PC-9 (cell line): ENCODE measurements around the gene NXT1. TPM values are rescaled to one million over a fixed set of nuclear protein-coding genes. Genes with fewer than 3 reads are reported as not detected.

Source experiments
- BruUV-seq: library from RNA; stranded (reverse); fragments of 400-500 nt; replicated peaks from 2 replicates; lab custom pipeline; 2021; lab: Mats Ljungman, UMichigan
- CTCF ChIA-PET: fragments of 300-600 bp; sonication (Branson Sonifier 250); formaldehyde crosslinking; loops from one replicate; lab custom pipeline; 2022; ENCODE audit warnings: antibody characterized with exemption; lab: Charles Lee
- POLR2A ChIA-PET: fragments of 300-600 bp; sonication (Branson Sonifier 250); formaldehyde crosslinking; loops from one replicate; lab custom pipeline; 2022; ENCODE audit warnings: antibody characterized with exemption; ENCODE audit not compliant: unreplicated experiment; lab: Charles Lee
- DNase-seq, 2 experiments: peaks; one replicate each; pipeline versions ENCODE4 v3.0.0 to v3.0.0-alpha.2; 2015 to 2022; ENCODE audit warnings: mixed read lengths in 1 of 2
- H2AFZ ChIP-seq: fragments of 200-600 bp; sonication (generic); 2 replicates; pipeline ENCODE4 v1.8.1; 2017; ENCODE audit warnings: antibody characterized with exemption
- H3F3A ChIP-seq: fragments of 200-600 bp; sonication (generic); 2 replicates; pipeline ENCODE4 v1.8.1; 2017; ENCODE audit warnings: antibody characterized with exemption, mild to moderate bottlenecking, low read depth; ENCODE audit not compliant: insufficient read depth
- H3K27ac ChIP-seq: fragments of 200-600 bp; sonication (generic); 2 replicates; pipeline ENCODE4 v1.6.1; 2016; ENCODE audit warnings: mixed run types
- H3K27me3 ChIP-seq: fragments of 200-600 bp; sonication (generic); 2 replicates; pipeline ENCODE4 v1.6.1; 2016; ENCODE audit warnings: low read depth, mixed run types; ENCODE audit not compliant: insufficient read depth
- H3K36me3 ChIP-seq: fragments of 200-600 bp; sonication (generic); 2 replicates; pipeline ENCODE4 v1.6.1; 2016; ENCODE audit warnings: low read depth, mixed run types
- H3K4me1 ChIP-seq: fragments of 200-600 bp; sonication (generic); replicated peaks from 2 replicates; pipeline ENCODE4 v1.6.1; 2016; ENCODE audit warnings: mixed run types; ENCODE audit not compliant: insufficient read depth
- H3K4me2 ChIP-seq: fragments of 200-600 bp; sonication (generic); 2 replicates; pipeline ENCODE4 v1.6.1; 2017; ENCODE audit warnings: mixed run types
- H3K4me3 ChIP-seq: fragments of 200-600 bp; sonication (generic); 2 replicates; pipeline ENCODE4 v1.6.1; 2016; ENCODE audit warnings: mixed run types
- H3K79me2 ChIP-seq: fragments of 200-600 bp; sonication (generic); 2 replicates; pipeline ENCODE4 v1.6.1; 2017; ENCODE audit warnings: low read depth, mixed run types
- H3K9me2 ChIP-seq: fragments of 200-600 bp; sonication (generic); 2 replicates; pipeline ENCODE4 v1.8.1; 2017; ENCODE audit warnings: mild to moderate bottlenecking; ENCODE audit not compliant: insufficient read depth
- H3K9me3 ChIP-seq: fragments of 200-600 bp; sonication (generic); 2 replicates; pipeline ENCODE4 v1.8.1; 2016; ENCODE audit warnings: low read depth; ENCODE audit not compliant: insufficient read depth
- H4K20me1 ChIP-seq: fragments of 200-600 bp; sonication (generic); 2 replicates; pipeline ENCODE4 v1.8.1; 2017; ENCODE audit not compliant: insufficient read depth
- EZH2 ChIP-seq: fragments of 200-600 bp; sonication (generic); IDR thresholded peaks from 2 replicates; pipeline ENCODE4 v1.8.0; 2017; ENCODE audit warnings: antibody characterized with exemption, low read depth
- intact Hi-C: fragments of 100-400 bp; cut with micrococcal nuclease; formaldehyde crosslinking; loops from one replicate; pipeline ENCODE4 v1.10.0; 2022; ENCODE audit not compliant: unreplicated experiment
- total RNA-seq: library from RNA; stranded (reverse); gene quantifications from 2 replicates; pipeline ENCODE4 v1.2.3, GENCODE V29; 2021
- TF ChIP-seq, protein P1 (sequence below): fragments of 200-600 bp; sonication (generic); conservative IDR thresholded peaks from 2 replicates; pipeline ENCODE4 v1.6.1; 2017; ENCODE audit warnings: mixed run types, antibody characterized with exemption, mild to moderate bottlenecking, moderate library complexity

Gene NXT1
- total RNA-seq, 1 experiment from 2014 or later: 29.8 TPM

DNA sequence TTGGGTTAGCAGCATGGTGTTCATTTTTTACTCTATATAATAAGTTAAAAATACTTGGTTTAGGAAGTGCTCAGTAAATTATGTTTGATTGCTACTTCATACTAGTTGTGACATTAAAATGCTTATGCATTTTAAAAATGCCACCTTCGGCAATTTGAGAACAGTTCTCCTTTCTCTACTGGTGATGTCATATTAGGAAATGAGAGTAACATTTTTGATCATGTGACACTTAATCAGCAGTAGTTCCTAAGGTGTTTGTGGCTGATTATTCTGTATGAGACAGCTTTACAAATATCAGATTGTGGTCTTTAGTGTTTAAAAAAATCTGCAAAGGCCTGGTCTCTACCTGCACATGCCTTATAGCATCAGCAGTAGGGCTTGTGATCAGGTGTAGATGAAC lies 15.8 kb downstream of the NXT1 start:
- intact Hi-C loops: no loop called here
- Histone ChIP-seq H3K36me3 (peaks cover 11% of the 10 kb centered on the region; the same call in 1 of the 2 replicates), H3K4me2 (peak overlapping the region; percentile 21), H3K27me3 (no peaks in the 10 kb centered on the region), H3K79me2 (peaks cover 62% of the 10 kb centered on the region), H3K9me3 (no peaks in the 10 kb centered on the region), H3K9me2 (no peaks in the 10 kb centered on the region), H3F3A (peaks cover 10% of the 10 kb centered on the region; the same call in 1 of the 2 replicates), H3K27ac (no peak overlapping the region), H4K20me1 (0 out of 2 replicates have a peak, but pooled peaks cover 13% of the 10 kb centered on the region), H3K4me1 (peaks cover 24% of the 10 kb centered on the region), H3K4me3 (no peak overlapping the region), H2AFZ (no peak overlapping the region)
- CTCF ChIA-PET: no interaction called here
- BruUV-seq: no TSS peak
- TF ChIP-seq, protein P1, sequence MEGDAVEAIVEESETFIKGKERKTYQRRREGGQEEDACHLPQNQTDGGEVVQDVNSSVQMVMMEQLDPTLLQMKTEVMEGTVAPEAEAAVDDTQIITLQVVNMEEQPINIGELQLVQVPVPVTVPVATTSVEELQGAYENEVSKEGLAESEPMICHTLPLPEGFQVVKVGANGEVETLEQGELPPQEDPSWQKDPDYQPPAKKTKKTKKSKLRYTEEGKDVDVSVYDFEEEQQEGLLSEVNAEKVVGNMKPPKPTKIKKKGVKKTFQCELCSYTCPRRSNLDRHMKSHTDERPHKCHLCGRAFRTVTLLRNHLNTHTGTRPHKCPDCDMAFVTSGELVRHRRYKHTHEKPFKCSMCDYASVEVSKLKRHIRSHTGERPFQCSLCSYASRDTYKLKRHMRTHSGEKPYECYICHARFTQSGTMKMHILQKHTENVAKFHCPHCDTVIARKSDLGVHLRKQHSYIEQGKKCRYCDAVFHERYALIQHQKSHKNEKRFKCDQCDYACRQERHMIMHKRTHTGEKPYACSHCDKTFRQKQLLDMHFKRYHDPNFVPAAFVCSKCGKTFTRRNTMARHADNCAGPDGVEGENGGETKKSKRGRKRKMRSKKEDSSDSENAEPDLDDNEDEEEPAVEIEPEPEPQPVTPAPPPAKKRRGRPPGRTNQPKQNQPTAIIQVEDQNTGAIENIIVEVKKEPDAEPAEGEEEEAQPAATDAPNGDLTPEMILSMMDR: no peak
- TF ChIP-seq EZH2: no peak
- POLR2A ChIA-PET: interaction anchor here (0.5 kb wide), 1 partner anchor 205 kb away, joined by 4 read pairs; no protein-coding TSS in a partner anchor
- no peak for DNase-seq

DNA sequence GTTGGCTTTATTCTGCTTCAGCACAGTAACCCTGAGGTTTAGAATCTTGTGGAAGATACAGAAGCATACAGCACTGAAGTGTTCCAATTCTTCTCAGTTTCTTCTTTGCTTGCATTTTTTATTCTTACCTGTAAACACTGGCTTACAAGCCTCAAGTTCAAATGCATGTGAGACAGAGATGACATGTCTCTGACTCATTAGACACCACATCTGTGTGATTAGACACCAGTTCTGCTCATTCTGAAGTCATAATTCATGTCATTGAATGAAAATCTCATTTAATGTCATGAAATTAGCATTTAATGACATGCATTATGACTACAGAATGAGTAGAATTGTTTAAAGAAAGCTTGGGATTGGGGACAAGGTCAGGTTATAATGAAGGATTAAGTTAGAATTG lies 17.2 kb downstream of the NXT1 start:
- Histone ChIP-seq H3K4me1 (peaks cover 24% of the 10 kb centered on the region), H3K9me3 (no peaks in the 10 kb centered on the region), H2AFZ (no peak overlapping the region), H3K79me2 (peaks cover 57% of the 10 kb centered on the region), H3K4me3 (no peak overlapping the region), H3K4me2 (no peak overlapping the region), H3K27ac (no peak overlapping the region), H3K27me3 (no peaks in the 10 kb centered on the region), H3K36me3 (peaks cover 11% of the 10 kb centered on the region; the same call in 1 of the 2 replicates), H4K20me1 (0 out of 2 replicates have a peak, but pooled peaks cover 13% of the 10 kb centered on the region), H3F3A (peaks cover 10% of the 10 kb centered on the region; the same call in 1 of the 2 replicates), H3K9me2 (no peaks in the 10 kb centered on the region)
- TF ChIP-seq, protein P1: no peak
- TF ChIP-seq EZH2: no peak
- CTCF ChIA-PET: no interaction called here
- DNase-seq: no peak
- POLR2A ChIA-PET: interaction anchor here (0.6 kb wide), 1 partner anchor 17 kb away, joined by 6 read pairs; the partner anchor contains the start of gene NXT1
- BruUV-seq: no TSS peak
- intact Hi-C loops: no loop called here

DNA sequence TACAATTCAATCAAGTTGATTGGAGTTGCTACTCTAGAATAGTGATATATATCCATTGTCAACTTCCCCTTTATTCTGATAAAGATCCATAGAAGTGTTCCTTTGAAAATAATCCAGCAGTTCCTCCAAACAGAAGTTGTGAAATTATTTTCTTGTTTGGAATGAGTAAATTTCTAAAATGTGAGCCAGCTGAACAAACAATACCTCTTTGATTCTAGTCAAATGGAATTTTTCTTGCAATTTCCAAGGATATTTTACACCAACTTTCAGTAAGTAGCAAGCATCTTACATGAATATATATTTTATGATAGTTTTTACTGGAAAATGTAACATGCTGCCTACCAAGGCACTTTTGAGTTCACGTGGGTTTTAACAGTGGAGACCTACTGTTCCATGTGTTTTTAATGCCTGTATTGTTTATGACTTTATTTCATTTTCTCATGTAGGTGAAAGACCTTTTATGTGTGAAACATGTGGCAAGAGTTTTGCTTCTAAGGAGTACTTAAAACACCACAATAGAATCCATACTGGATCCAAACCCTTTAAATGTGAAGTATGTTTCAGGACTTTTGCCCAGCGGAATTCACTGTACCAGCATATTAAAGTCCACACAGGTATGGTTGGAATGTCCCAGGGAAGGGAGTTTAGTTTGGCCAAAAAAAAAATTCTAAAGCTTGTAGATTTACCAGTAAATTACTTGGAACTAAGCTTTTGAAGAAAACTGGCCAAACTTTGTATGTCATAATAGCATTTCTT lies 17.9 kb downstream of the NXT1 start:
- peaks cover 18% of the 10 kb centered on the region for H3K4me1 ChIP-seq
- no peaks in the 10 kb centered on the region for H3K9me3 ChIP-seq
- TF ChIP-seq, protein P1: no peak
- TF ChIP-seq EZH2: no peak
- no peak for DNase-seq
- no peak overlapping the region for H2AFZ ChIP-seq
- H3K79me2 ChIP-seq: peaks cover 49% of the 10 kb centered on the region
- H4K20me1 ChIP-seq: 0 out of 2 replicates have a peak, but pooled peaks cover 12% of the 10 kb centered on the region
- ChIA-PET CTCF (no interaction called here), POLR2A (interaction anchor here (0.6 kb wide), 1 partner anchor 18 kb away, joined by 6 read pairs; the partner anchor contains the start of gene NXT1)
- peaks cover 13% of the 10 kb centered on the region for H3K36me3 ChIP-seq
- no peak overlapping the region for H3K27ac ChIP-seq
- no peaks in the 10 kb centered on the region for H3K9me2 ChIP-seq
- H3K27me3 ChIP-seq: no peaks in the 10 kb centered on the region
- no peak overlapping the region for H3K4me3 ChIP-seq
- no peak overlapping the region for H3K4me2 ChIP-seq
- BruUV-seq: no TSS peak
- H3F3A ChIP-seq: peaks cover 10% of the 10 kb centered on the region; the same call in 1 of the 2 replicates
- intact Hi-C loops: no loop called here
